Stimulated activated CD4-positive, alpha-beta T cell treated with anti-CD3 and anti-CD28 coated beads, Interleukin-1b, Interleukin-23, amount 100 ng/mL, for 4 hours (primary cell): ENCODE measurements around the gene BTBD1.

Source experiments
- DNase-seq, 2 donors: peaks; one replicate each; pipeline ENCODE4 v3.0.0-alpha.2; 2020; ENCODE audit warnings: low read depth in 2 of 2

BTBD1 gene

DNA sequence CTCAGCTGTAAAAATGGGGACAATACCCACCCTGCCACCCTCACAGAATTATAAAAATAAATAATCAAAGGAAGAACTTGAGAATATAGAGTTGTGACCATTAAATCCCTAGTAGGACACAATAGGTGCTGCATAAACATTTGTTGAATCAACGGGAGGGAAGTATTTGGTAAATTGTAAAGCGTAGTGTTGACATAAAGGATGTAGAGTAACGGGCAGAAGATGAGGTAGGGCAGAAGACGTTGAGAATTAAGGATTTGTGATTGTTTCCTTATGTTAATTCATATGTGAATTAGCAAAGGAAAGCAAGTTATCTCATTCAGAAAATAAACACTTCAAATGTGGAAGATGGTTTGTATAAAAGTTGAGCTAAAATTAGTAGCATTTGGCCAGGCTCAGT lies 73.9 kb downstream of the BTBD1 start:
- DNase-seq = no peak

DNA sequence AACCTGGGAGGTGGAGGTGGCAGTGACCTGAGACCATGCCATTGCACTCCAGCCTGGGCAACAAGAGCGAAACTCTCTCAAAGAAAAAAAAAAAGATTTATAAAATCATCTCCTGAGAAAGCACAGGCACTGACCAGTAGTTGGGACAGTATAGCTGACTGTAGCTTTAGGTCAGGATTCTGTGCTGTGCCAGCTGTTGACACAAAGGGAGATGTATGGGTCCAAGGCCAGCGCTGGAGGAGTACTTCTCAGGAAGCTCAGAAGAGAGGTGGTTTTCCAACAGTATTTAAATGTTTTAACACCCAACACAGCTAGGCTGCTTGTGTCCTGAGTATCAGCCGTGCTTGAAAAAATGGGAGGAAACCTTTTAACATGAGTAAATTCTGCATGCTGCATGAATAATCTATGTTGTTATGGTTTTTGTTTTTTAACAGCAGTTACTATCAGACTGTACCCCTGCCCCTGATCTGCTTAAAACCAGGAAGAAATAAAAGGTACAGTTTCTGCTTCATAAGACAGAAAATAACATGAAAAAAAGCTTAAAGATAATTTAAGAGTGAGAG lies 74.5 kb downstream of the BTBD1 start:
- DNase-seq = no peak

DNA sequence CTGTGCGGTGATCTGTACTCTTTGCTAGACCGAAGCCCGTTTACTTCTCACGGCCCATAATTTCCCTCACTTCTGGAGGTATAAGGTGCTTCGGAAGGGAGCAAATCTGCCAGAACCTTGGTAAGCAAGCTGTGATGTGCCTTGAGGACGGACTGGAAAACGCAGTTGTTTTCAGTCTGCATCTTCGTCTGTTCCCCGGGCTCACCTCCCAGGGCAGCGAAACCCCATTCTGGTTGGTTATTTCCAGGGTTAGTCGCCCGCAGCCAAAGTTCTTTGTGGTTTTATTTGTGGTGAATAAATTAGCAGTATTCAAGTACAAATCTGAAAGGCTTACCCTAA lies 80.6 kb downstream of the BTBD1 start:
- no peak for DNase-seq

DNA sequence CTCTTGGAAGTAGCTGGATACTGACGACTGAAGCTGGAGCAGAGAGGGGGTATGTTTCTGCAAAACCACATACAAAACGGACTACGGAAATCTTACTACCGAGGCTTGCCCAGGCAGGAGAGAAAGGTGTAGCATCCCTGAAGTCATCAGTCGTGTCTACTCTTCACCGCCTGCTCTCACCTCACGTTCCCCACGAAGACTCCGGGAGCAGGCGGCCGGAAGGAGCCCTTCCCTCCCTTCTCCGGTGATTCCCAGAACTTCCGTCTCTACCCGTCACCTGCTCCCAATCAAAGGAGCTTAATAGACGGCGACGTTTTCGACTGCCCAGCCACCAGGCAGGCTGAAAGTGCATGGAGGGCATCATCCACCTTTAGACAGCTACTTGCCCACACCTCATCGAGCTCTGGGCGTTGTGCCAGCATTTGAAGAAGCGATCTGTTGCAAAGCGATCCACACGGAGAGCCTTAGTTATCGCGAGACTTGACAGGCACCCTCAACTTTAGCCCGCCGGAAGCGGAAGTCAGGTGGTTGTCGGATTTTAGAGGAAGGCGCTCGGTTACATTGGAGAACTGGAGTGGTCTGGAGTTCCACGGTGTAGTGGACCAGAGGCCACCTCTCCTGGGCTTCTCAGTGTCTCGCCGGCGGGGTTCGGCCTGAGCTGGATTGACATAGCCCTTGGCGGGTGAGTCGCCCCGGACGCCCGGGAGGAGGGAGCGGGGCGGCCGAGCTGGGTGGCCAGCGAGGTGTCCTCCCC lies 81.2 kb downstream of the BTBD1 start, which contains the start of gene RAMAC:
Gene RAMAC, plus strand, starts transcription at position 523 of the 754 bp plus-strand sequence. CDS start 2,809 bp downstream, outside the sequence.
- peak; percentile 77 to 88 for DNase-seq

DNA sequence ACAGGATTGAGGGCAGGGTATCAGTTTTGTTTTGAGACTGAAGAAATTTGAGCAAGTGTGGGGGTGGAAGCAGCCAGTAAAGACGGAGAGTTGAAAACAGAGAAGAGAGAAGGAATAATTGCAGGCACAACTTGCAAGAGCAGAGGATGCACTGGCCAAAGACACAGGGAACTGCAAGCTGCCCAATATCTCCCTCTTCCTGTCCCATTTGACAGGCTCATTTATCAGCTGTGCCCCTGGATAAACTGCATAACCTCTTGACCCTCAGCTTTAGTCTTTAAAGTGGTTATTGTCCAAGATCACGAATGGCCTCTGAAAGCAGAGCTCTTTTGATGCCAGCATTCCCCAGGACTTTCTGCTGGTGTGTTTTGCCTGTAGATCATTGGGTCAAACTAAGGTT lies 86.1 kb downstream of the BTBD1 start:
- no peak for DNase-seq

DNA sequence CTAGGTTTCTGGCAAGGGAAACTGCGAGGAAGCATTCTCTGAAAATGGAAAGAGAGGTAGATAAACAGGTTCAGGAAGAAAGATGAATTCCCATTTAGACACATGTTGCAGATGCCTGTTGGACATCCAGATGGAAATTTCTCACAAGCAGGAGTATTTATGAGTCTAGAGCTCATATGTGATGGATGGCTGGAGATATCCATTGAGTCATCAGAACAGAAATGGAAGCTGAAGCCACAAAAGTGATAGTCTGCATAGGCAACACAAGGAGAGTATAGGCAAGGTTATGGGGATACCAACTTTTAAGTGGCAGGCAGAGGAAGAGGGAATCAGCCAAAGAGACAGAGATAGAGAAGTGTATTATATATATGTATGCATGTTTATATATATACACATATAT lies 87.3 kb downstream of the BTBD1 start:
- DNase-seq = no peak

DNA sequence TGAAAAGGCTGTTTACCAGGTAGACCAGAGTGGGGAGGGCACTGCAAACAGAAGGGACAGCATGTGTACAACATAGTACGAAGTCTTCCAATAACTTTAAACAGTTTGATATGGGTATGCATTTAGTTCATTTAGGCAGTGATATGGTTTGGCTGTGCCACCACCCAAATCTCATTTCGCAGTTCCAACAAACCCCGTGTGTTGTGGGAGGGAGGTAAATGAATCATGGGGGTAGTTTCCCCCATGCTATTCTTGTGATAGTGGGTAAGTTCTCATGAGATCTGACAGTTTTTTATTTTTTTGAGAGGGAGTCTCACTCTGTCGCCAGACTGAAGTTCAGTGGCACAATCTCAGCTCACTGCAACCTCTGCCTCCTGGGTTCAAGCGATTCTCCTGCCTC lies 88.6 kb downstream of the BTBD1 start:
- no peak for DNase-seq

DNA sequence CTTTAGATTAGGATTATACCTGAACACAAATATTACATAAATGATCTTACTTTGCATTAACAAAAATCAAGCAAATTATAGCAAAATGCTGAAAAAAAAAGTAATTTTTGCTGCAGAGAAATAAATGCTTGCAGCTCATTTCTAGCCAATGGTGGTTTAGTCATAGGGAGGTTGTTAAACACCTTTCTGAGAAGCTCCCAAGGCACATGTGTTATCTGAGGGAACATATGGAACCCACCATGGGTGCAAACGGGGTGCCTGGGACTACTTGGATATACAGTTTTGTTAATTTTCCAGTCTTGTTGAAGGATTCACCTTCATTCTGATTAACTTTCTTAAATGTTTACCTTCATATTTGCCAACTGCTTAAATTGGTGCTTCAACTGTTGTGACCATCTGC lies 90.0 kb downstream of the BTBD1 start:
- no peak for DNase-seq

DNA sequence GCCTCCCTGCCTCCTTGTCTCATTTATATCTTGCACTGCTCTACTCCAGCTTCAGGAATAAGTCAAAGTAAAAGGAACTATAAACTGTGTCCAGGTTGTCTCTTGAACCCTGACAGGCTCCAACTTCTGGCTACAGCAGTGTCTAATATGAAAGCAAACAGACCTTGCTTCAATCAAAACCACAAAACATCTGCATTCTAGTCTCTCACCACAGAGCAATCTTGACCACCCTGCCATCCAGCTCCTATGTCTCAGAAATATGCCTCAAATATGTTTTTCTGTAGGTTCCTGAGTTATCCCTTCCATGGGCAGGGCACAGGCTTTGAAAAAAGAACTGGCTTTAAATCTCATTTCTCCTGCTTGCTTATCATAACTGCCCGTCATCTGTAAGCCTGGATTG lies 94.1 kb downstream of the BTBD1 start:
- DNase-seq = no peak

DNA sequence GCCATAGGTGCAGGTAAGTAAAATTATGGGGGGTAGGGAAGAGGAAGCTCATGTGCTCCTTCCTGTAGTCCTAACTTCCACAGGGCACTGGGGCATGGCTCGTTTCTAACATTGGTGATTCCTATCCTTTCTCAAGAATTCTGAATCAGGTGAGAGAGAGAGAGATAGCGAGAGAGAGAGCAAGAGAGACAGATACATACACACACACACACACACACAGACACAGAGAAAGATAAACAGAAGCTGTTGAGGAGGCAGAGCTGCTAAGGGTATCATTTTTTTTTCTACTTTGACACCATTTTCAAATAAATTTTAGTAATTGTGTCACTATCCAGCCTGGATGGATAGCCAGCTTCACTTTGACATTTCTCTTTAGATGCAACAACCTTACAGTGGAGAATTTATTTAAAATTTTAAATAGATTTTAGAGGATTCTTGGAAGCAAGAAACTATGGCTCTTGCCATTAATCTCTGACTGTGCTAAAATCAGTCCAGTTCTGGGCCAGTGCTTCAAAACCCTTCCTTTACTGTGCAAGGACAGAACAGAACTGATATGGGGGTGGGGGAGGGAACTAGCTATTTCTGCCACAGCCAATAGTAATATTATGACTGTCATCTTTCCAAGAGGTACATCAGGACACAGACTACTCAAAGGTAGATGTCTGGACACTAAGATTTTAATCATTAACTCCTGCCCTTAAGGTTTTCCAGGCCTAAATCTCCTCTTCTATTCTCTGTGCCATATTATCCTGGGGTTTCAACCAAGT lies 95.7 kb downstream of the BTBD1 start:
- no peak for DNase-seq

DNA sequence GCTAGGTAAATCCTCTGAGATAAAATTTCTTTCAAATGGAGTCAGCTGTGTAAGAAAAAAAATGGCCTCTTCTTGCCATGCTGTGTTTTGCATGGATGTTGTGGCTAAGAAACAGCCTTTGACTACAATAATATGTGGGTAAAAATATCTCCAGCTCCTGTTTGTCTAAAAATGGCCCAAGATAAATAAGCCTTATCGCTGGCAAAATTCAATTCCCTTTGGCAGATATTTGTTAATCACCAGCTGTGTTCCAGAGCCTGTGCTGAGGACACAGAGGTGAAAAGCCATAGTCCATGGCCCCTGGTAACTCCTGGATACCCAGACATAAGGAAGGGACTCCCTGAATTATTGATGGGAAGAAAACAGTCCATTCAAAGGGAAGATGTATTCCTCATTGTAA lies 96.4 kb downstream of the BTBD1 start:
- DNase-seq = no peak

DNA sequence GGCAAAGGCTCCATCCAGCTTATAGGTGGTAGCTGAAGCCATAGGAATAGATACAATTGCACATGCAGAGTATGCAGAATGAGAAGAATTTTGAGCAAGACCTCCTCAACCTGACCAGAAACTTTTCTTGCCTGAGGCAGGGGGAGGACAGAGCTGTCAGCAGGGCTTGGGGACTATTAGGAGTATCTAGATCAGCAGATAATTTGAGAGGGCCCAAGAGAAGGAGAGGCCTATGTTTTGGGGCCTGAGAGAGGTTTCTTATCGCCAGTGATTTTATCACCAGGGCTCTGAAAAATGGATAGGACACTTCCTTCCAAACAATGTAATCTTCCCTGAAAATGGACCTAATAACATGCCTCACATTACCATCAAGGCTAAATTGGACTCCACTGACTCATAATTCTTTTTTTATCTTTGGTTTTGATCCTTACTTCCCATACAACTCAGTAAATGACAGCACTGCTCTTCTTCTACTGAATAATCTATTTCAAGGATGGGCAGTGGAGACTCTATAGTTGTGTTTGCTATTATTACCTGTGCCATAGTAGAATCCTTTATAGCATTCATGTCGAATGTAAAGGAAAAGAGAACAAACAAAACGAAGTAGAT lies 96.9 kb downstream of the BTBD1 start:
- no peak for DNase-seq

DNA sequence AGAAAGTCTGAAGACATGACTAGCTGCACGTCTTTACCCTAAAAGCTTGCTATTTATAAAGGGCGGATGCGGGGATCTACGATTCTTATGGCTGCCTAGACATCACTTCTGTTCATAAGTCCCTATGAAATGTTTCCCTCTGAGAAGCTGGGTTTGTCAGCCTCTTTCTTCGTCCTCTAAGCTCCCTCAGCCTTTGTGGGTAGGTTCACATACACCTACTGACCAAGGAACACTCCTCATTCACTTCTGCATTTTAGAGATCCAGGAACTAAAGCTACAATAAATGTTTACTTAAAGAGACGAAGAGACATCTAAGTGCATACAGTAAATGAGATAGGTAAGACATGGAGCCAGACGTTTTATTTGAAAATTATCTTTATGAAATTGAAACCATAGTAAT lies 97.7 kb downstream of the BTBD1 start:
- no peak for DNase-seq

DNA sequence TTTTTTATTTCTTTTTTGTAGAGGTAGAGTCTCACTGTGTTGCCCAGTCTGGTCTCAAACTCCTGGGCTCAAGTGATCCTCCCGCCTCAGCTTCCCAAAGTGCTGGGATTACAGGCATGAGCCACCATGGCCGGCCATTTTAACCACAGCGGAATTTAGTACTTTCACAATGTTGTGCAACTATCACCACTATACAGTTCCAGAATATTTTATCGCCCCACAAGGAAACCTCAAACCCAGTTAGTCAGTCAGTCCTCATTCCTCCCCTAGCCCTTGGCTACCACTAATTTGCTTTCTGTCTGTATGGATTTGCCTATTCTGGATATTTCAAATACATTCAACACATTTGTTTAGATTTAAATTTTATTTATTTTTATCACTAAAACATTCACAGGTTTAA lies 99.0 kb downstream of the BTBD1 start:
- no peak for DNase-seq

DNA sequence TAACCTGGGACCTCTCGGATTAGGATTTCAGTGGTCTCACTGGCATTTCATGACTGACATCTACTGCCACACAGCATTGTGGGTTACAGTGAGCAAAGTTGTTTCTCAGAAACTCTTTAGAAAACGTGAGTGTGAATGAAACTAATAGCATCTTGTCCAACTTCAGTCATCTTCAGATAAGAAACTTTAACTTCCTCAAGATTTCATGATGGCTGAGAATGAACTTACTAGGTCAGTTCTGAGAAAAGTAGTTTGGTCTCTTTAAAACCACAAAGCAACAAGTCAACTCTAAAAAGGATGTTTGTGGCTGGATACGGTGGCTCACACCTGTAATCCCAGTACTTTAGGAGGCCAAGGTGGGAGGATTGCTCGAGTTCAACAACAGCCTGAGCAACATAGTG lies 100.4 kb downstream of the BTBD1 start:
- DNase-seq = no peak
